Measurements from ENCODE around the gene TMED9.

Gene TMED9

GRCh38 chr5:177599731-177600507 is 7.9 kb downstream of the TMED9 start, which contains the start of gene B4GALT7:
Gene B4GALT7, plus strand, starts transcription at chr5:177600132. Its CDS starts 79 bp downstream, at chr5:177600211.
- peak; percentile 88 for DNase-seq
- Histone ChIP-seq H3K4me1 (ENCODE audit: low read length) (peaks cover 8% of the 10 kb centered on the region), H3K27me3 (replicated peaks; ENCODE audit: insufficient read depth, low read length) (no peaks in the 10 kb centered on the region), H2AFZ (ENCODE audit: low read length) (peak within 1 kb of the TSS; percentile 100), H3K4me3 (ENCODE audit: low read length) (peak within 1 kb of the TSS; percentile 90), H3K9ac (ENCODE audit: low read length) (peak within 1 kb of the TSS; percentile 89), H3K27ac (ENCODE audit: low read length) (peak within 1 kb of the TSS; percentile 67; the same call in 1 of the 2 replicates), H3K9me3 (replicated peaks; ENCODE audit: insufficient read depth, low read length) (no peaks in the 10 kb centered on the region), H4K20me1 (ENCODE audit: insufficient read depth, low read length) (no peaks in the 10 kb centered on the region), H3K9me2 (replicated peaks; ENCODE audit: insufficient read depth, low read length) (no peaks in the 10 kb centered on the region), H3F3A (ENCODE audit: insufficient read depth, low read length) (peaks cover 5% of the 10 kb centered on the region; the same call in 1 of the 2 replicates), H3K79me2 (ENCODE audit: low read length) (peaks cover 14% of the 10 kb centered on the region), H3K4me2 (ENCODE audit: low read depth, low read length) (peak within 1 kb of the TSS; percentile 98), H3K36me3 (replicated peaks; ENCODE audit: insufficient read depth, low read length) (0 out of 2 replicates have a peak, but pooled peaks cover 1% of the 10 kb centered on the region)
- no peak for TF ChIP-seq EZH2 (optimal IDR thresholded peaks at IDR 0.05; ENCODE audit: low read depth, low read length)
- no peak for TF ChIP-seq EZH2phosphoT487 (IDR thresholded peaks at IDR 0.05; ENCODE audit: low read length)
- no peak for TF ChIP-seq CTCF (IDR thresholded peaks at IDR 0.05; ENCODE audit: low read length)

- Histone ChIP-seq H3K27ac (ENCODE audit: low read length) (peak overlapping the region; percentile 51; the same call in 1 of the 2 replicates), H3K9ac (ENCODE audit: low read length) (peak overlapping the region; percentile 89), H3K4me2 (ENCODE audit: low read depth, low read length) (peak overlapping the region; percentile 87), H3K4me1 (ENCODE audit: low read length) (peaks cover 8% of the 10 kb centered on the region), H2AFZ (ENCODE audit: low read length) (peak overlapping the region; percentile 74), H3F3A (ENCODE audit: insufficient read depth, low read length) (peaks cover 5% of the 10 kb centered on the region; the same call in 1 of the 2 replicates), H3K4me3 (ENCODE audit: low read length) (peak overlapping the region; percentile 76), H3K9me2 (replicated peaks; ENCODE audit: insufficient read depth, low read length) (no peaks in the 10 kb centered on the region), H4K20me1 (ENCODE audit: insufficient read depth, low read length) (no peaks in the 10 kb centered on the region), H3K9me3 (replicated peaks; ENCODE audit: insufficient read depth, low read length) (no peaks in the 10 kb centered on the region), H3K79me2 (ENCODE audit: low read length) (peaks cover 14% of the 10 kb centered on the region), H3K27me3 (replicated peaks; ENCODE audit: insufficient read depth, low read length) (no peaks in the 10 kb centered on the region), H3K36me3 (replicated peaks; ENCODE audit: insufficient read depth, low read length) (no peaks in the 10 kb centered on the region)
- DNase-seq = no peak
- TF ChIP-seq EZH2 (optimal IDR thresholded peaks at IDR 0.05; ENCODE audit: low read depth, low read length) (no peak), EZH2phosphoT487 (IDR thresholded peaks at IDR 0.05; ENCODE audit: low read length) (no peak), CTCF (IDR thresholded peaks at IDR 0.05; ENCODE audit: low read length) (no peak)
Observed at GRCh38 chr5:177600508-177601018, 8.6 kb downstream of the TMED9 start.

- H3K4me3 ChIP-seq (ENCODE audit: low read length) = peak overlapping the region; percentile 76
- H3K79me2 ChIP-seq (ENCODE audit: low read length) = peaks cover 14% of the 10 kb centered on the region
- H3F3A ChIP-seq (ENCODE audit: insufficient read depth, low read length) = peaks cover 5% of the 10 kb centered on the region; the same call in 1 of the 2 replicates
- no peaks in the 10 kb centered on the region for H3K36me3 ChIP-seq (replicated peaks; ENCODE audit: insufficient read depth, low read length)
- no peak overlapping the region for H2AFZ ChIP-seq (ENCODE audit: low read length)
- no peaks in the 10 kb centered on the region for H3K9me3 ChIP-seq (replicated peaks; ENCODE audit: insufficient read depth, low read length)
- no peaks in the 10 kb centered on the region for H3K9me2 ChIP-seq (replicated peaks; ENCODE audit: insufficient read depth, low read length)
- peak overlapping the region; percentile 87 for H3K4me2 ChIP-seq (ENCODE audit: low read depth, low read length)
- no peak for DNase-seq
- H3K4me1 ChIP-seq (ENCODE audit: low read length) = peaks cover 8% of the 10 kb centered on the region
- H3K9ac ChIP-seq (ENCODE audit: low read length) = peak overlapping the region; percentile 89; the same call in 1 of the 2 replicates
- no peak for TF ChIP-seq EZH2 (optimal IDR thresholded peaks at IDR 0.05; ENCODE audit: low read depth, low read length)
- no peak for TF ChIP-seq CTCF (IDR thresholded peaks at IDR 0.05; ENCODE audit: low read length)
- no peak for TF ChIP-seq EZH2phosphoT487 (IDR thresholded peaks at IDR 0.05; ENCODE audit: low read length)
- H4K20me1 ChIP-seq (ENCODE audit: insufficient read depth, low read length) = no peaks in the 10 kb centered on the region
- no peaks in the 10 kb centered on the region for H3K27me3 ChIP-seq (replicated peaks; ENCODE audit: insufficient read depth, low read length)
- H3K27ac ChIP-seq (ENCODE audit: low read length) = no peak overlapping the region
Observed at GRCh38 chr5:177601126-177601525, 9.1 kb downstream of the TMED9 start.
